ENCODE data around the gene SP140. TPM values are rescaled to one million over a fixed set of nuclear protein-coding genes. Genes with fewer than 3 reads are reported as not detected.
"Not testable (repeated sequence)": the region's sequence is repeated elsewhere in the genome, so short reads cannot be mapped to it uniquely, and the experiment has no call there.

Gene SP140
- total RNA-seq, 2 experiments from 2014 or later: 95.1 to 98.8 TPM

DNA sequence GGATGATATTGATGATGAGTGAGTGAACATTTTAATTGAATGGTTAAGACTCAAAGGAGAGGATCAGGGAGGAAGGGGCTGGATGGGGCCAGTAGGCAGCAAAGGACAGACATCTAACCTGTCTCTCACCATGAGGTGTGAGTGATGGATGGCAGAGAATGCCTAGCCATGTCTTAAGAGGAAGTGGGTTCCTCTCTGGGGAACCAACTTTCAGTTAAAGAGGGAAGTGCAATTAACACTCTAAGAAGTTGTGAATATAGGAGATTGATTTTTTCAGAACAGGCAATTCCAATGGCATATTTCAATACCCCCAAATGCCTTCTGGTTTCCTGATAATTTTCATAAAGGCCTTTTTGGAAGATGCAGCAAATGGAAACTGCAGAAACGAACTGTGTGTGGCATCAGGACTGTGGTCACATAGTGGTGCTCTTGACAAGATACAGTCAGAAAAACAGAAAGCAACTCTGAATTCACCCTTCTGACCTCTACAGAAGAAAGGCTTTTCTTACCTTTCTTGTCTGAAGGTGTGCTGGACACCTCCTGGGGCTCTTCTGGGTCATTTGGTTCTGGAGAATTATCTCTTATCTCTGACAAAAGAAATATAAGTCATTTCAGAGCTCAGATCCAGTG is 16.0 kb upstream of the SP140 start:
- H3K27ac Mint-ChIP-seq: no peak overlapping the region
- DNase-seq: no peak
- peaks cover 11% of the 10 kb centered on the region for H3K4me1 Mint-ChIP-seq (ENCODE audit: low read depth)
- CTCF ChIA-PET: no interaction called here
- H3K4me3 Mint-ChIP-seq: no peak overlapping the region
- H3K36me3 Mint-ChIP-seq (ENCODE audit: low read depth): peaks cover 49% of the 10 kb centered on the region
- no peaks in the 10 kb centered on the region for H3K9me3 Mint-ChIP-seq
- intact Hi-C loops (cut with micrococcal nuclease): no loop called here
- no peaks in the 10 kb centered on the region for H3K27me3 Mint-ChIP-seq (ENCODE audit: low read depth)

DNA sequence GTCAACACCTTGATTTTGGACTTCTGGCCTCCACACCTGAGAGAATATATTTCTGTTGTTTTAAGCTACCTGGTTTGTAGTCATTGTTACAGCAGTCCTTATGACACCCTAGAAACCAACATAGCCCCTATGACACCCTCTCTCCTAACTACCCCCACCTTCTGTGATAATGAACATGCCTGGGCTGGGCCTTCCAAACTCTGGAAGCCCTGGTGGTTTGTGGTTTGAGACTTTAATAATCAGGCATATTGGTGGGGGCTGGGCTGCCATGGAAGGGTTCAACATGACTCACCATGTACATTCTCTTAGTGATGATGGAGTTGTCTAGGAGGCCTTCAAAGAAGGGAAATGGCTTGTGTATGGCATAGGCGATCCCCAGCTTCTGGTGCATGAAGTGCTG is 9.0 kb upstream of the SP140 start:
- no peak for DNase-seq
- Mint-ChIP-seq H3K27me3 (ENCODE audit: low read depth) (no peaks in the 10 kb centered on the region), H3K27ac (peak overlapping the region; percentile 16), H3K4me3 (no peak overlapping the region), H3K36me3 (ENCODE audit: low read depth) (peaks cover 76% of the 10 kb centered on the region), H3K9me3 (no peaks in the 10 kb centered on the region), H3K4me1 (ENCODE audit: low read depth) (peaks cover 42% of the 10 kb centered on the region)
- intact Hi-C loops (cut with micrococcal nuclease): loop anchor here (5.0 kb wide), 1 partner anchor 149 kb away; the partner anchor contains the start of gene SLC16A14
- CTCF ChIA-PET: interaction anchor here (0.6 kb wide), 1 partner anchor 56 kb away, joined by 4 read pairs; no protein-coding TSS in a partner anchor

DNA sequence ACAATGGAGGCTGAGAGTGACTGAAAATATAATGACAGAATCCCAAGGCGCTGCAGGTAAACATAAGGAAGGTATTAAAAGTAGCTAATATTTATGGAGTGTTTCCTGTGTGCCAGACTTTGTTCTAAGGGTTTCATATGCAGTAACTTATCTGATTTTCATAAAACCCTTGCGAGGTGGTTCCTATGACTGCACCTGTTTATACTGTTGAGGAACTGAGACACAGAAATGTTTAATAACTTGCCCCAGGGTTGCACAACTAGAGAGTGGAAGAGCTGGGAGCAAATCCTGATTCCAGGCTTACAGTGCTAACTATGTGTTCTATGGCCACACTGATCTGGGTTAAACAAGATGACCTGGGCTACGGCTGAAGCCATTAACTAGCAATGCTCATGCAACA is 8.1 kb upstream of the SP140 start:
- H3K27me3 Mint-ChIP-seq (ENCODE audit: low read depth): no peaks in the 10 kb centered on the region

DNA sequence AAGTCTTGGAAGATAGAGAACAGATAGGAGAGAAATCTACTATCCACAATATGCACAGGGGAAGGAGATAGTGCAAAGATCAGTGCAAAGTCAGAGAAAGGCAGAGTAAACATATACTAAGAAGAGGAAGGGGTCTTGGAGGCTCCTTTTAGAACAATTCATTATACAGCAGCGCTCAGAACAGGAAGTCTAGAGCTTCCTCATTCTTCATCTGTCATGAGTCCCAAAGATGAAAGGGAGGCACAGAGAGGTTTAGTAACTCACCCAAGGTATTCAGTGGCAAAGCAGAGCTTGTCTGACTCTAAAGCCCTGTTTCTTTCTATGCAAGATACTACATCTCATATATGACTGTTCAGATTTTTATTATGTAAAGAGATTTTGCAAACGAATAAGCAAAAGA is 7.1 kb upstream of the SP140 start:
- no peak for DNase-seq
- Mint-ChIP-seq H3K4me1 (ENCODE audit: low read depth) (peaks cover 52% of the 10 kb centered on the region), H3K27ac (peak overlapping the region; percentile 99), H3K27me3 (ENCODE audit: low read depth) (no peaks in the 10 kb centered on the region), H3K9me3 (no peaks in the 10 kb centered on the region), H3K4me3 (peak overlapping the region; percentile 99), H3K36me3 (ENCODE audit: low read depth) (peaks cover 61% of the 10 kb centered on the region)
- intact Hi-C loops (cut with micrococcal nuclease): loop anchor here (2.0 to 5.0 kb wide), 2 partner anchors 130 to 151 kb away; partner anchors contain the start of gene SLC16A14
- CTCF ChIA-PET: no interaction called here

More for the DNA sequence above, 8.1 kb upstream of the SP140 start:
- intact Hi-C loops (cut with micrococcal nuclease): loop anchor here (5.0 kb wide), 1 partner anchor 150 kb away; the partner anchor contains the start of gene SLC16A14
- Mint-ChIP-seq H3K36me3 (ENCODE audit: low read depth) (peaks cover 69% of the 10 kb centered on the region), H3K4me1 (ENCODE audit: low read depth) (peaks cover 45% of the 10 kb centered on the region), H3K9me3 (no peaks in the 10 kb centered on the region), H3K27ac (no peak overlapping the region), H3K4me3 (peak overlapping the region; percentile 99)
- CTCF ChIA-PET: no interaction called here
- no peak for DNase-seq

DNA sequence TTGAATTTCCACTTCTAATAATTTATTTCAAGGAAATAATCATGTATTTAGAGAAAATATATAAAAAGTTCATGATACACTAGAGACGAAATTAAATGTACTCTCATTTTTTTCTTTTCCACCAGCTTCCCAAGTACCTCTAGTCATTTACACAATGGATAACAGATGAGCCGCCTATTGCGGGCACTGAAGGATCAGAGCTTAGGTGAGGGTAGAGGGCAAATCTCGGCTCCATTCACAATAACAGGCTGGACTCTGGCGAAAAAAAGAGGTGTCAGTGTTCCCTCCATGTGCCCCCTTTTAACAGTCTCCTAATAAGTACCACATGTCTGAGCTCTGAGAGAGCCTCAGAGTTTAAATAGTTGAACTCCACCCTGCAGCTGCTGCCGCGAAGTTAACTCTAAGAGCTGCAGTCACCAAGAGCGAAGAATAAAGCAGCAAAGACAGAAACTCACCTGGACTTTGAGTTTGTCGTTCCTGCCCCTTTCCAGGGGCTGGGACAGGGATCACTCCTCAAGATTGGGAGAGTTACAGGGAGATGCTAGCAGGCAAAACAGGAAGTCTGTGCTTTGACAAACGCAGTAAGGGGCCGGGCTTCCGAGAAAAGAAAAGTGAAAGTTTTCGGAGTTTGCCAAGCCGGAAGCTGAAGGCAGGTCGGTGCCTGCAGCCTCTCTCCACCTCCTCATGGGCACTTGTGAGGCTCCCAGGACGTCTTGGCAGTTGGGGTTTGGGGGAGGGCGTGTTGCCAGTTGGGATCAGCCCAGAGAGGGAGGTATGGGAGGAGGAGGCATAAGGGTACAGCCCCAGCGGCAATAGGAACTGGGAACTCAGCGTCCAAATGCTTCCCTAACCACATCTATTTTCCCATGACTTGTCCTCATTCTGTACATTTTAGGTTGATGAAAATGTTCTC is 5.9 kb upstream of the SP140 start, which contains the start of gene SP110:
SP110 (minus strand) TSS at position 566 of the 913 bp plus-strand sequence. CDS start 3,057 bp downstream, outside the sequence.
- H3K4me1 Mint-ChIP-seq (ENCODE audit: low read depth): peaks cover 62% of the 10 kb centered on the region

DNA sequence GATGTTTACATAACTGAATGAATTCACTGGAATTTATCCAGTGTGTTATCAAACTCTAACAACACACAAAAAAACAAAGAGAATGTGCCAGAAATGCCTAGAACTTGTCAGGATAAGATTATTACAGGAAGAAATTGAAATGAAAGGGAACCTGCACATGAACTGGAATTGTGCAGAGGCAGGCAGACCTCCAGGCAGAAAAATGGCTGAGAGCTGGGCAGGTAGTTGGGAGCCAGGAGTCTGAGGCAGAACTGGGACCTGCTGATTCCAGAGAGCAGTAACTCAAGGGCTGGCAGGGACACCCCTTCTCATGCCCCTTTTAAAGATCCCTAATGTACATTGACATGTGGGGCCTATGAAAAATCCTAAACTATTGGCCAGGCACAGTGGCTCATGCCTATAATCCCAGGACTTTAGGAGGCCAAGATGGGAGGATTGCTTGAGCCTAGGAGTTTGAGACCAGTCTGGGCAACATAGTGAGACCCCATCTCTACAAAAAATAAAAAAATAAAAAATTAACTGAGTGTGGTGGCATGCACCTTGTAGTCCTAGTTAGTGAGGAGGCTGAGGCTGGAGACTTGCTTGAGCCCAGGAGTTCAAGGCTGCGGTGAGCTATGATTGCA is 5.1 kb upstream of the SP140 start:
- CTCF ChIA-PET: no interaction called here

More for the DNA sequence above, 5.9 kb upstream of the SP140 start, which contains the start of gene SP110:
- Mint-ChIP-seq H3K27me3 (ENCODE audit: low read depth) (no peaks in the 10 kb centered on the region), H3K9me3 (no peaks in the 10 kb centered on the region), H3K4me3 (peak within 1 kb of the TSS; percentile 99), H3K36me3 (ENCODE audit: low read depth) (peaks cover 48% of the 10 kb centered on the region), H3K27ac (peak within 1 kb of the TSS; percentile 99)
- DNase-seq: peak; percentile 91
- CTCF ChIA-PET: no interaction called here
- intact Hi-C loops (cut with micrococcal nuclease): loop anchor here (1.0 to 10.0 kb wide), 9 partner anchors 35 to 1488 kb away; partner anchors contain the start of genes PTMA and SLC16A14

DNA sequence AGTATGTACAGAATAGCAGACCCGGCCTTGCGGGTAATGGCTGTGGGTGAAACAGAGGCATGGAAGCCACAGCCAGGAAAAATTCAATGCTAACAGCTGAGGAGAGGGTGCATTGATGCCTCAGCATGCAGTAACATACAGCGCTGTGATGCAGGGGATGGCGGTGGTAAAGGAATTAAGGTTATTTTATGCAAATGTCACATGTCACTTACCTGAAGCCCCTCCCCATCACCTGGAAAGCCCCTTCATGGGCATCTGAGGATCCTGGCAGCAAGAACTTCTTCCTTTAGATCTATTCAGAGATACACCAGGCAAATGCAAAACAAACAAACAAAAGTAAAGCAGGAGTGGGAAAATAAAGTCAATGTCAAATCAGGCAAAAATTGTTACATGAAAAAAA is 4.0 kb upstream of the SP140 start:
- H3K4me3 Mint-ChIP-seq: no peak overlapping the region
- peaks cover 33% of the 10 kb centered on the region for H3K36me3 Mint-ChIP-seq (ENCODE audit: low read depth)

More for the DNA sequence above, 5.1 kb upstream of the SP140 start:
- H3K4me3 Mint-ChIP-seq: peak overlapping the region; percentile 99
- H3K36me3 Mint-ChIP-seq (ENCODE audit: low read depth): peaks cover 43% of the 10 kb centered on the region
- intact Hi-C loops (cut with micrococcal nuclease): loop anchor here (1.0 to 10.0 kb wide), 6 partner anchors 34 to 1487 kb away; partner anchors contain the start of gene PTMA
- DNase-seq: no peak
- H3K27me3 Mint-ChIP-seq (ENCODE audit: low read depth): no peaks in the 10 kb centered on the region
- H3K27ac Mint-ChIP-seq: peak overlapping the region; percentile 99
- H3K9me3 Mint-ChIP-seq: no peaks in the 10 kb centered on the region
- H3K4me1 Mint-ChIP-seq (ENCODE audit: low read depth): peaks cover 65% of the 10 kb centered on the region

DNA sequence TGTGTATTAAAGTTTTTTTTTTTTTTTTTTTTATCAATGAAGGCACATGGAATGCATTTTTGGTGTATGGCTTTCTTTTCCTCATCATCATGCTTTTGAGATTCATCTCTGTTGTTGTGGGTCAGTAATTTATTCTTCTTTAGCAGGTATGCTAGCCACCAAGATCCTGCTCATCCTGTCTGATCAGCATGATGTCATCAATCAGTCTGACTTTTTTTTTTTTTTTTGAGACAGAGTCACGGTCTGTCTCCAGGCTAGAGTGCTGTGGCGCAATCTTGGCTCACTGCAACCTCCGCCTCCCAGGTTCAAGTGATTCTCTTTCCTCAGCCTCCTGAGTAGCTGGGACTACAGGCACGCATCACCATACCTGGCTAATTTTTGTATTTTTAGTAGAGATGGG is 2.7 kb upstream of the SP140 start:
- H3K9me3 Mint-ChIP-seq; DNase-seq; H3K4me3 Mint-ChIP-seq; CTCF ChIA-PET; H3K27me3 Mint-ChIP-seq (ENCODE audit: low read depth): not testable (repeated sequence)
- intact Hi-C loops (cut with micrococcal nuclease): loop anchor here (5.0 to 10.0 kb wide), 3 partner anchors 222 to 1484 kb away; partner anchors contain the start of gene PTMA
- Mint-ChIP-seq H3K36me3 (ENCODE audit: low read depth) (peaks cover 28% of the 10 kb centered on the region), H3K4me1 (ENCODE audit: low read depth) (peaks cover 56% of the 10 kb centered on the region), H3K27ac (peak overlapping the region; percentile 60)

More for the DNA sequence above, 4.0 kb upstream of the SP140 start:
- DNase-seq: no peak
- intact Hi-C loops (cut with micrococcal nuclease): loop anchor here (5.0 to 10.0 kb wide), 3 partner anchors 223 to 1486 kb away; partner anchors contain the start of gene PTMA
- Mint-ChIP-seq H3K9me3 (no peaks in the 10 kb centered on the region), H3K27me3 (ENCODE audit: low read depth) (no peaks in the 10 kb centered on the region), H3K4me1 (ENCODE audit: low read depth) (peaks cover 57% of the 10 kb centered on the region), H3K27ac (peak overlapping the region; percentile 3)
- CTCF ChIA-PET: interaction anchor here (0.7 to 1.2 kb wide), 2 partner anchors 15 to 271 kb away, joined by 3 read pairs; no protein-coding TSS in a partner anchor

DNA sequence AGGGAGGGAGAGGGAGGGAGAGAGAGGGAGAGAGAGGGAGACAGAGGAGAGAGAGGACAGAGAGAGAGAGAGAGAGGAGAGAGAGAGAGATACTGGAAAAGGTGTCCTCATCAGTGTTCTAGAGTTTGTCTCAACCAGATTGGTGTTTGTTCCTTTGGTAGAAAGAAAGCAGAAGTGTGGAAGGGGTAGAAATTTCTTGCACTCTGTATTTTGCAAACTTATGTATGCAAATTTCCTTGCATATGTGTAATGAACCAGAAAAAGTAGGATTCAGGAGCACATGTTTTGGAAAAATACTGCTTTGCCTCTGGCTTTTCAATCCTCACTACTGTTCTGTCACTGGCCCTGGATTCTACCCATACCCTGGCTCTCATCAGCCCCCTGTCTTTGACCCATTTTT is 1.1 kb upstream of the SP140 start:
- no peak for DNase-seq
- H3K36me3 Mint-ChIP-seq (ENCODE audit: low read depth): peaks cover 22% of the 10 kb centered on the region
- H3K27me3 Mint-ChIP-seq (ENCODE audit: low read depth): no peaks in the 10 kb centered on the region
- H3K27ac Mint-ChIP-seq: peak overlapping the region; percentile 97
- CTCF ChIA-PET: no interaction called here
- no peaks in the 10 kb centered on the region for H3K9me3 Mint-ChIP-seq
- H3K4me3 Mint-ChIP-seq: peak overlapping the region; percentile 81
- intact Hi-C loops (cut with micrococcal nuclease): loop anchor here (2.0 to 10.0 kb wide), 6 partner anchors 192 to 1483 kb away; partner anchors contain the start of genes PTMA and SP100
- peaks cover 59% of the 10 kb centered on the region for H3K4me1 Mint-ChIP-seq (ENCODE audit: low read depth)

DNA sequence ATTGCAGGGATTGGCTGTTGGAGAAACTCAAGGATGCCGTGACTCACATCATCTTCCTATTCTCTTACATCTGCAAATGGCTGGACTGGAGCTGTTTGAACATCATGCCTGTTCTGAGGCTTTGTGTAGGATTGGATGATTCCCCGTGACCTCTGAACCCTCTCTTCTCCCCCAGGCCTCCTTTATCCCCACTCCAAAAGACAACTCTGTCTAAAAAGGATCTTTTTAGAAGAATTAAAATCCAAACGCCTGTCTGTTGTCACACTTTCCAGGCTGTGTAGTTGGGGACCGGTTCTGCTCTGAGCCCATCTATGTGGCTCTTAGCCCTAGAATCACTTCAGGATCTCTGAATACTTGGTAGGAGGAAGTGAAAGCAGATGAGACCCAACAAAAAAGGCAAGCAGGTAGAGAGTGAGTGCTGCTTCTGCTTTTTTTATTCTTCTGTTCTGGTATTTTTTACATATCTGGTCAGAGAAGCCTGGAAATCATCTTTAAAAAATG is 565 bp downstream of the SP140 start:
- peak overlapping the region; percentile 97 for H3K27ac Mint-ChIP-seq
- intact Hi-C loops (cut with micrococcal nuclease): loop anchor here (1.0 to 10.0 kb wide), 3 partner anchors 219 to 486 kb away; partner anchors contain the start of genes CAB39, FBXO36 and TRIP12
- CTCF ChIA-PET: interaction anchor here (1.0 kb wide), 1 partner anchor 93 kb away, joined by 3 read pairs; no protein-coding TSS in a partner anchor
- H3K9me3 Mint-ChIP-seq: peaks cover 12% of the 10 kb centered on the region
- no peaks in the 10 kb centered on the region for H3K27me3 Mint-ChIP-seq (ENCODE audit: low read depth)
- H3K4me3 Mint-ChIP-seq: peak overlapping the region; percentile 81
- peaks cover 27% of the 10 kb centered on the region for H3K36me3 Mint-ChIP-seq (ENCODE audit: low read depth)
- DNase-seq: peak; percentile 30
- H3K4me1 Mint-ChIP-seq (ENCODE audit: low read depth): peaks cover 67% of the 10 kb centered on the region

DNA sequence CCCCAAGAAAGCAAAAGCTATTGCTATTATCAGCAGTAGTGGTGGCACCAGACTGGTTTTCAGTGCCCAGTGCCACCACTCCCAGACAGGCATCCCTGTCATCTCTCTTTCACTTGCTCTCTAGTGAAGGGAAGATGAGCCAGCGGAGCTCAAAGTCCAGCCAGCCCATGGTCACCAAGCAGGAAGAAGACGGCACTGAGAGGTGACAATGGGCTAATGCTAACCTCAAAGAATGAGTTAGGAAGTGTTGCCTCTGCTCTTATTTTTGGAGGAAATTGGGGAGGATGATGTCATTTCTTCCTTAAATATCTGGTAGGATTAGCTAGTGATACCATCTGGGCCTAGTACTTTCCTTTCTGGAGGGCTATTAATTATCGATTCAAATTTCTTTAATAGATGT is 1.7 kb downstream of the SP140 start:
- H3K4me1 Mint-ChIP-seq (ENCODE audit: low read depth): peaks cover 71% of the 10 kb centered on the region
- CTCF ChIA-PET: interaction anchor here (0.6 kb wide), 1 partner anchor 43 kb away, joined by 3 read pairs; no protein-coding TSS in a partner anchor
- H3K36me3 Mint-ChIP-seq (ENCODE audit: low read depth): peaks cover 37% of the 10 kb centered on the region
- H3K4me3 Mint-ChIP-seq: peak overlapping the region; percentile 80
- intact Hi-C loops (cut with micrococcal nuclease): loop anchor here (5.0 to 10.0 kb wide), 2 partner anchors 218 to 485 kb away; partner anchors contain the start of gene CAB39
- H3K9me3 Mint-ChIP-seq: peaks cover 15% of the 10 kb centered on the region
- H3K27ac Mint-ChIP-seq: peak overlapping the region; percentile 64
- no peak for DNase-seq
- H3K27me3 Mint-ChIP-seq (ENCODE audit: low read depth): no peaks in the 10 kb centered on the region
